GM20431 (cell line): ENCODE data around the gene NLRP7.

Experiments
- in situ Hi-C: fragments of 300-500 bp; cut with MseI, MboI; formaldehyde crosslinking; loops from one replicate; pipeline ENCODE4 v1.15.0; 2020; ENCODE audit warnings: low sequenced_read_pairs; ENCODE audit not compliant: unreplicated experiment

NLRP7 gene

DNA sequence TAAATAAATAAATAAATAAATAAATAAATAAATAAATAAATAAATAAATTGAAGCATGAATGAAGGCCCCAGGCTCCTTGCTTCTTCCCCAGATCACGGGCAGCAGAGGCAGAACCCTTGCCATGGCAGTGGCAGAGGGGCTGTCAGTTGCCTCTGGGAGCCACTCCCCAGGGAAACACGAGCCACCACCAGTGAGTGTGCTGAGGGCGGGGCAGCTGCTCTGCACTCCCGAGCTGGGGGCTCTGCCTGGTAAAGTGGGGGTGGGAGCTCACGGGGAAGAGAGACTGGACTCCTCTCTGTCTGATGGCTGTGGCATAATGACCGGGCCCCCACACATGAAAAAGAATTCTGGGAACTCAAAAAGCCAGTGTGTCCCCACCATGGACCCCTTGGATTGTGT is 65.4 kb downstream of the NLRP7 start:
- in situ Hi-C loops: no loop called here

DNA sequence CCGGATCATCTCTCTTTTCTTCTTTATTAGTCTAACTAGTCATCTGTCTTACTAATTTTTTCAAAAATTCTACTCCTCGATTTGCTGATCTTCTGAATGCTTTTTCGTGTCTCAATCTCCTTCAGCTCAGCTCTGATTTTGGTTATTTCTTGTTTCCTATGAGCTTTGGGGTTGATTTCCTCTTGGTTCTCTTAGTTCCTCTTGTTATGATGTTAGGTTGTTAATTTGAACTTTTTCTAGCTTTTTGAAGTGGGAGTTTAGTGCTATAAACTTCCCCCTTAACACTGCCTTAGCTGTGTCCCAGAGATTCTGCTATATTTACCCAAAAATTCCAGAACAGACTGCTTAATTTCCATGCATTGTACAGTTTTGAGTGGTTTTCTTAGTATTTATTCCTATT is 69.9 kb downstream of the NLRP7 start:
- in situ Hi-C loops: no loop called here

- in situ Hi-C loops: no loop called here
Measured at GRCh38 chr19:54875506-54875905, 71.8 kb downstream of the NLRP7 start.

DNA sequence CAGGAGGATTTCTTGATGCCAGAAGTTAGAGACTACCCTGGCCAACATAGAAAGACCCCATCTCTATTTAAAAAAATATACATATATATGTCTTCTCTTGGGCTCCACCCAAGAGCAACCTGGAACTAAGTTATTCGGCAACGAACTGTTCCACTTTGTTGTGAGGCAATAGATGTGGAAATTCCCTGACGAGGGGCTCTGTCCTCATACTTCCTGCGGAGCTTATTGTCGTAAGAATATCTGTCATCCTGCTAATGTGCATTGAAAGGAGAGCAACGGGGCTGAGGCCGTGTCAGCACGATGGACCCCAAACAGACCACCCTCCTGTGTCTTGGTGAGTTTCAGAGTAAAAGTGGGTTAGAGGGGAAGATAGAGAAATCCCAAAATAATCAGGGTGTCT is 73.3 kb downstream of the NLRP7 start, which contains the start of gene FCAR:
Gene FCAR (plus strand): TSS at position 246 of the 400 bp plus-strand sequence. CDS start 55 bp downstream, at position 301.
- in situ Hi-C loops: no loop called here
